Sigmoid colon (tissue), 4 donors: ENCODE results near the gene MSLN.

Experiments used
- POLR2A ChIP-seq, 2 donors: fragments of 450-650 bp; IDR thresholded peaks; one replicate each; pipeline ENCODE4 v1.6.1; 2016; ENCODE audit warnings: antibody characterized with exemption in 2 of 2, mild to moderate bottlenecking in 2 of 2, moderate library complexity in 2 of 2
- POLR2AphosphoS5 ChIP-seq, 4 donors: sonication (generic); formaldehyde crosslinking; IDR thresholded peaks; one replicate each; pipeline ENCODE4 v1.6.1; 2017; ENCODE audit warnings: antibody characterized with exemption in 4 of 4
- TF ChIP-seq, protein P1 (sequence below), 4 experiments: fragments of 450-650 bp in 3 of 4; fragments of 200-600 bp in 1 of 4; IDR thresholded peaks; one replicate each; pipeline ENCODE4 v1.5.1; 2016 to 2019; ENCODE audit warnings: antibody characterized with exemption in 4 of 4, mild to moderate bottlenecking in 3 of 4, moderate library complexity in 2 of 4

DNA sequence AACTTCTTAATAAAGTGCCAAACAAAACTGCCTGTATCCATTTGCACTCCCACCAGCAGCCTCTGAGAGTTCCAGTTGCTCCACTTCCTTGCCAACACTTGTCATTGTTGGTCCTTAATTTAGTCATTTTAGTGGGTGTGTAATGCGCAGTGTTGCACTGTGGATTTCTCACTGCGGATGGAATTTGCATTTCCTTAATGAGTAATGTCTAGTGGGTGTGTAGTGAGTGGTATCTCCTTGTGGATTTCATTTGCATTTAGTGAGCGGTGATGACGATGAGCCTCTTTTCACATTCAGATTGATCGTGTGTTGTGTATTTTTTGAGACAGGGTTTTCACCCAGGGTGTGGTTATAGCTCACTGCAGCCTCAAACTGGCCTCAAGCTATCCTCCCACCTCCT, 4.1 kb upstream of the MSLN start:
- TF ChIP-seq POLR2AphosphoS5 (IDR thresholded peaks at IDR 0.05) (no peak), POLR2A (IDR thresholded peaks at IDR 0.05) (no peak)
- TF ChIP-seq, protein P1, sequence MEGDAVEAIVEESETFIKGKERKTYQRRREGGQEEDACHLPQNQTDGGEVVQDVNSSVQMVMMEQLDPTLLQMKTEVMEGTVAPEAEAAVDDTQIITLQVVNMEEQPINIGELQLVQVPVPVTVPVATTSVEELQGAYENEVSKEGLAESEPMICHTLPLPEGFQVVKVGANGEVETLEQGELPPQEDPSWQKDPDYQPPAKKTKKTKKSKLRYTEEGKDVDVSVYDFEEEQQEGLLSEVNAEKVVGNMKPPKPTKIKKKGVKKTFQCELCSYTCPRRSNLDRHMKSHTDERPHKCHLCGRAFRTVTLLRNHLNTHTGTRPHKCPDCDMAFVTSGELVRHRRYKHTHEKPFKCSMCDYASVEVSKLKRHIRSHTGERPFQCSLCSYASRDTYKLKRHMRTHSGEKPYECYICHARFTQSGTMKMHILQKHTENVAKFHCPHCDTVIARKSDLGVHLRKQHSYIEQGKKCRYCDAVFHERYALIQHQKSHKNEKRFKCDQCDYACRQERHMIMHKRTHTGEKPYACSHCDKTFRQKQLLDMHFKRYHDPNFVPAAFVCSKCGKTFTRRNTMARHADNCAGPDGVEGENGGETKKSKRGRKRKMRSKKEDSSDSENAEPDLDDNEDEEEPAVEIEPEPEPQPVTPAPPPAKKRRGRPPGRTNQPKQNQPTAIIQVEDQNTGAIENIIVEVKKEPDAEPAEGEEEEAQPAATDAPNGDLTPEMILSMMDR (IDR thresholded peaks at IDR 0.05) = no peak
